T1000 (cell line): ENCODE results near the gene RIMBP2.

Source experiments
- DNase-seq: peaks from one replicate; lab custom pipeline; 2025; ENCODE audit warnings: mixed read lengths; lab: John Stamatoyannopoulos, UW

The RIMBP2 gene

DNA sequence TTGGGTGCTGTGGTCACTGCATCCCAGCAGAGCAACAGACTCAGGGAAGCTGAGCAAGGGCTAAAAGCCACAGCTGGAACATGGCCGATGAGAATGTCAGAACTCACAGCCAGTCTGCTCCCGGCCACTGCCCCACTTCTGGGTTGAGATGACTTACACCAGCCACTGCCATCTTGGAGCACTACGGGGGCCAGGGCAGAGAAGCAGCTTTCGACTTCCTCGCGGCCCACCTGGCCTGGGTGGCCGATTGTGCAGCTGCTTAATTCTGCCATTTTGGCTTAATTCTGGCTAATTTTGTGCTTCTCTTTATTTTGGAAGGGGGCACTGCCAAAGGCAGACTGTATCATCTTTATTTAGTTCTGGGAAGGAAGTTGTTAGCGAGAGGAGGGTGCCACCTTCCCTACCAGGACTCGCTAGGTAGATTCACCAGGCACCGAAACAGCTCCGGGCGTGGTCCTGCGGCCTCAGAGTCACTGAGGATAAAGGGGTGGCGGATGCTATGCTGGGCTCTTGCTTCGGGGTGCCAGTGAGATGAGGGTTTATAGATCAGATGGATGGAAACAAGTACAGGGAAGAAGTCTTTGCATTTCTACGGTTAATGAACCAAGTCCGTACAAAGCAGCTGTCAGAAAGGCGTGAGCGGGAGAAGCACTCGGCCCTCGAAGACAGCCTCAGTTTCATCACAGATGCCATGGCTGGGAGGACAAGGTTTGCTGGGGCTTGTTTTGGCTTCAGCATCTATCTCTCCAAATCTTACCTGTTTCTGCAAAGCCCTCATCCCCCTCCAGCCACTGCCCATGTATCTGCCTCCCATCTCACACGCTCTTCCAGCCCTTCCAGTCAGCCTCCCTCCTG, 230.6 kb downstream of the RIMBP2 start:
- no peak for DNase-seq

DNA sequence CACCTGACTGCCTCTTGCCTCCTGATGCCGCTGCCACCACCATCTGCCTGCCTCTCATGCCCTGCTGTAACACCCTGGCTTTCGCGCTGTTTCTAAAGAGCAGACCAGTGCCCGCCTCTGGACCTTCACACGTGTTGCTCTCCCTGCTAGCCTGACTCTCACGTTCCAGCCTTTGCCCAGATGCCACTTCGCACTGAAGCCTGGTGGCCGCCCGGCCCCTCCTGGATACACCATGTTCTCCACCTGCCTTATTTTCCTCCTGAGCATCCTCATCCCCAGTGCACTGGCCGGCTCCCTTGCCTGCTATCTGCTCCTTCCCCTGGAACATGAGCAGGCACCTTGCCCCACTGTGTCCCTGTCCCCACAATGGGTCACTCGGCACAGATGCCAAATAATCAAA, 231.9 kb downstream of the RIMBP2 start:
- DNase-seq = no peak

DNA sequence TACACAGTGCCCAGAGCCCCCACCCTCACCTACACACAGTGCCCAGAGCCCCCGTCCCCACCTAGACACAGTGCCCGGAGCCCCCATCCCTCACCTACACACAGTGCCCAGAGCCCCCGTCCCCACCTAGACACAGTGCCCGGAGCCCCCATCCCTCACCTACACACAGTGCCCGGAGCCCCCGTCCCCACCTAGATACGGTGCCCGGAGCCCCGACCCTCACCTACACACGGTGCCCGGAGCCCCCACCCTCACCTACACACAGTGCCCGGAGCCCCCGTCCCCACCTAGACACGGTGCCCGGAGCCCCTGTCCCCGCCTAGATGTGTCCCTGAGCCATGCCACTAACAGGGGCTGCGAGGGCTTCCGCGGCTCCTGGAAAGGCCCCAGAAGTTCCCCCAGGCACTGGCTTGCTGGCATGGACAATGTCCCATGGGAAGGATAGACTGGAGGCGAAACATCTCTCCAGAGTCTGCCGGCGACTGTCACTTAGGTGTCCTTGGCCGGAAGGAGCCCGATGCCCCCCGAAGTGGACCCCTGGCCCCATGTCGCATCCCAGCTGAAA, 232.4 kb downstream of the RIMBP2 start:
- no peak for DNase-seq

DNA sequence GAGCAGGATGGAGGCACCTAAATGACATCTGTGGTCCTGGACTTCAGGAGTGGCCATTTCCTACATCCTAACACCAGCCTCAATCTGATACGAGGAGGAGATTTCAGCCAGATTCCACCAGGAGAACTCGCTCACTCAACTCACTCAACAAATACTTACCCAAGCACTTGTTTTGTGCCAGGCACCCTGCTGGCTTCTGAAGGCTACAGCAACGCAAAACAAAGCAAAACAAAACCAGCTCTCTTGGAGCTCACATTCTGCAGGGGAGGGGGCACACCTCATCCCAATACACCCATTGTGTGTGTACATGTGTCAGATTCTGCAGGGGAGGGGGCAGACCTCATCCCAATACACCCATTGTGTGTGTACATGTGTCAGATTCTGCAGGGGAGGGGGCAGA, 233.7 kb downstream of the RIMBP2 start:
- DNase-seq = no peak

DNA sequence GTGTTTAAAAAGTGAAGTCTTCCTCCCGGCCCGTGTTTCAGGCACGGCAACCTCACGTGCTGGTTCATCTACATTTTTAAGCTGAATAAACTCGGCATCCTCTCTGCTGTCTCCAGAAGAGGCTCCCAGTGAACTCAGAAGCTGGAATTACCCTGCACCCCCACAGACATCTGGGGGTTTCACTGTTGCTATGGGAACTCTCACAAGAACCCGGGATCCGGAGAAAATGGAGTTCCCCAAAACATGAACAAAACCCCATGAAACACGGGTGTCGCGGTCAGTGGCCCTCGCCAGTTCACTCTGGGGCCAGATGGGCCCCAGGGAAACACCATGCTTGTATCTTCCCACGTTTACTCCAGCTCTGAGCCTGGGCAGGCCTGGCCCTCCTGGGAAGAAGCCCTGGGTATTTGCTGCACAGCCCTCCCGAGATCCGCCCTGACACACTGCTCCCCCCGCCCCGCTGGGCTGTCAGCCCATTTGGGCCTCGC, 234.7 kb downstream of the RIMBP2 start:
- DNase-seq = no peak

DNA sequence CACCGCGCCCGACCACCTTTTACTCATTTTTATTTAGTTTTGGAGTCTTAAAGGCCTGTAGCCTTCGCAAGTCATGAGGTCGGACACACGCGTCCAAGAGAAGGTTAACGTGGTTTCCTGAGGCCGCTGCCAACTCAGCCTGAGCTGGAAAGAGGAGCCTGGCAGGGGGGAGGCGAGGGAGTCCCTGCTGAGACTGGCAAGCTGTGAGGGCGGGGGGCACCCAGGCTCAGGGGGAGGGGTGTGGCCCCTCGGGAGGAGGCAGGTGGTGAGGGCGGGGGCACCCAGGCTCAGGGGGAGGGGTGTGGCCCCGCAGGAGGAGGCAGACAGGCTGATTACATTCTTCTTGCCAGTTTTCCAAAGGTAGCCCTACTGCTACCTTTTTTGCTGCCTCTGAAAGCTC, 235.2 kb downstream of the RIMBP2 start:
- no peak for DNase-seq

DNA sequence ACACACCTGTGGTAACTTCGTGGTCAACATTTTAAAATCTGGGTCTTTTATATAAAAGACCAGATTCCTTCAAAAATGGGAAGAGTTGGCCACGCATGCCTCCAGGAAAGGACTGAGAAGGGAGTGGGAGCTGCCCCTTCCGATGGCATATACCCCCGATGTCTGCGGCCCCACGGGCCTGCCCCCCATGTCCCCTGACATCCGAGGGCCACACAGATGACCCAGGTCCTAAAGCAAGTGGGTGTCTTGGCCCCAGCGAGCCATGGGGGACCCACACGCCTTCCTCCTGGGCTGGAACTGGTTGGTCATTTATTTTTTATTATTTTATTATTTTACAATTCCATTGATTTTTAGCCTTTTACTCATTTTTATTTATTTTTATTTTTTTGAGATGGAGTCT, 235.9 kb downstream of the RIMBP2 start:
- DNase-seq = no peak

DNA sequence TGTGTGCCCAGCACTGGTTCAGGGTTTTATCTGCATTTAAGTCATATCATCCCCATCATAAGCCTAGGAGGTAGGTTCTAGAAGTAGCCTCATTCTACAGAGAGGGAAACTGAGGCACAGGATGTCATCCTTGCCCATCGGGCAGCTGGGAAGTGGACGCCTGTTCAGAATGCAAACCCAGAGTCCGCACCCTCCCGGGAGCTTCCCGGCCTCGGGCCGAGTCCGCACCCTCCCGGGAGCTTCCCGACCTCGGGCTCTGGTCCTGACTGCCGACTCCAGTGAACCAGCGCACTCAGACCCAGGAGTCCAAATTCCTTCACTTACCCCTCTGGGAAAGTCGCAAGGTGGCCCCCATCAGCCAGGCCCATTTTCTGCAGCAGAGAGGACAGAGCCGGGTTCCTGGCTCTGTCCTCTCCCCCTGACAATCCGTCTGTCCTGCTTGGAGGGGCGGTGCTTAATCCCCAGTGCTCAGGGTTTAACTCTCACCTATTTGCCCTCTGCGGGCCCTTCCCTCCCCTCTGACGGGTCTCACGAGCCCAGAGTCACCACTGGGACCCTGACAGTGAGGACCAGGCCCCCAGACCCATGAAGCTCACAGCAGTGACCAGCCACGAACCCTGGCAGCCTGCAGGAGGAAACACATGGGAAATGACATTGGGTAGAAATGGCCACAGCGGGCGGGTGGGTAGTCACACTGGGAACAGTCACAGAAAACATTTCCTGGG, 236.5 kb downstream of the RIMBP2 start:
- no peak for DNase-seq

DNA sequence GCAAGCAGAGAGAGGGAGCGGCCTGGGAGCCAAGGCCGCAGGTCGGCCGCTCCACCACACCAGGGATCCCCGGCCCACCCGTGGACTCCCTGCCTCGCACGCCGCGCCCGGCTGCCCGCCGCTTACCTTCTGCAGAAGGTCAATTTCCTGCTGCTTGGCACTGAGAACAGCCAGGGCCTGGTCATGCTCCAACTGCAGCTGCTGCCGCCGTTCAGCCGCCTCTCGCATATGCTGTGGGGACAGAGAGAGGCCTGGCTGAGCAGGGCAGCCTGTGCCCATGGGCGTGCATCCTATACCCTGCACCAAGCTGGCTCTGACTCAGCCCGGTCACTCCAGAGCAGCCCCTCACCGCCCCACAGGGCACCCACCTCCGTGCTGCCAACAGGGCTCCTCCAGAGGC, 237.3 kb downstream of the RIMBP2 start:
- DNase-seq = no peak

DNA sequence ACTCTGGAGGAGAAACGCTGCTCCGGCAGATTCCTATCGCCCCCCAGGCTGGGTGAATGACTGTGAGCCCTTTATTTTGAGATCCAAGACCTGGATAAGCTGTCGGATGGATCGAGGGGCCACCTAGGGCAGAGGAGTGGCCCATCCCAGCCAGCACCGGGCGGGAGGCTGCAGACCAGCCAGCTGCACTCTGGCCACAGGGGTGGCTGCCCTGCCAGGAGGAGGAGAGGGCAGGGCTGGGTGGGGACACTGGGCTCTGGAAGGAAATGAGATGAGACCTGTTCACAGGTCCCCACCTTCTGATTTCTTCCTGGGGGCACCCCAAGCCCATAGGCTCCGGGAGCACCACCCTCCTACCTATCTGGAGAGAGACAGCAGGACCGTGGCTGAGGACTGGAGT, 238.4 kb downstream of the RIMBP2 start:
- no peak for DNase-seq

DNA sequence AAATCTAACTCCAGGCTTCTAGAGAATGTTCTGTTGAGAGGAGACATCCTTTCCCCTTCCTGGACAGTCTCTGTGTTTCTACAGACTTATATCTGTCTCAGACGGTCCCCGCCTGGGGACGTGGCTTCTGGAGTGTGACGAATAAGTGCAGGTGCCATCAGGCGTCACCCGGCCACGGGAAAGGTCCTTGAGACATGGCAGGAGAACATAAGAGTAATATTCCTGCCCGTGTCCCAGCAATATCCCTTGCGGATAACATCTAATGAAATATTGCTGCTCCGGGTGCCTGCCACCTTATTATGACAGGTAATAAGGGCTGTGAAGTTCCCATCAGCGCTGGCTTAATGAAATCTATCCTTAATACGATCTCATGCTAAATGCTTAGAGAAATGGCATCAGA, 238.8 kb downstream of the RIMBP2 start:
- no peak for DNase-seq

DNA sequence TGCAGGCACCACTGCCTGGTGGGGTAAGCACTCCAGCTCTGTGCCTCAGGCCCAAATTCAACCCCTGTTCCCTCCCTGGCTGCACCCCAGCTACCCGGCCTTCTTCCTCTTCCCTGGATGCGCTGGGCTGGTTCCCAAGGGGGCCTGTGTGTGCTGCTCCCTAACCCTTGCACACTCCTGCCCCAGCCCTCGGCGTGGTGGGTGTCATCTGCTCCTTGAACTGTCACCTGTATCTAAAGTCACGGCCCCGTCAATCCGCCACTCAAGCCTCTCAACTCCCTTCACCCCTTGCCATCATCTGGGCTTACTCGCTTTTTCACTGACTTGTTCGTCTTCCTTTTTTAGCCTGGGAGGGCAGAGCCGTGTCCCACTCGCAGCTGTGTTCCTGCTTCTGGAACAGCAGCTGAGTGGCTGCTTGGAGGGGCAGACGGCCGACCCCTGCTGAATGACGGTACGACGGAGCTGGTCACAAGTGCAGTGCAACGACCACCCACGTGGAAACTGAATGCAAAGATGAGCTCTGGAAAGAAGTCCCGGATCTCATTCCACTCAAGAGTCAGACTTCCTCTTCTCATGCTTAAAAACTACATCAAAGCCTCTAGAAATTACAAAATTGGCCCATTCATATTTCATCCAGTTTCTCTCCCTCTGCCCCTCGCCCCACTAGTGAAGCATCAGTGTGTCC, 239.5 kb downstream of the RIMBP2 start:
- DNase-seq = no peak

DNA sequence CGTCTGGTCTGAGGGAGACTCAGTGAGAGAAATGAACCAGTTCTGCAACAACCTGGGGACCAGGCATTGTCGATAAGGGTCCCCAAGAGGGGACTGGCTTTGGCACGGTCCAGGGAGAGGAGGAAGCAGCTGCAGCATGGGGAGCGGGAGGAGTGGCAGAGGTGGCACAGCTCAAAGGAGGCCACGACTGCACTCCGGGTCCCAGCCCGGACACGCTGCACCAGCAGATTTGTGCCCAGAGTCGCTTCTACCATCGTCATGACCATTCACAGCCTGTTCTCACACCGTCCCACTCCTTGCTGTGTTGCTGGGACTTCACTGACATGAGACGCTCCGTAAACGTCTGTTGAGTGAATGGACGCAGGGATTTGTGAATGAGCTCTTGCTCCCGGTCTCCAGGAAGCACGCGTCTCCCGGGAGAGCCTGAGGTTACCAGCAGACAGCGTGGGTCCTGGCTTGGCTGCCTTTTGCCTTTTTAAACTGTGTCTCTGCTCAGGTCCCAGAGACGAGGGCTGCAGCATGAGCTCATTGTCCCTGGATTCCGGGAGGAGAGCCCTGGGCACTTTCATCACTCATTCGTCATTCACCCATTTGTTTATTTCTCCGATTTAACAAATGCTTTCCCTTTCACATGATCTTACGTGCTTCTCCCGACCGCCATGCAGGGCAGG, 241.4 kb downstream of the RIMBP2 start:
- DNase-seq = no peak

DNA sequence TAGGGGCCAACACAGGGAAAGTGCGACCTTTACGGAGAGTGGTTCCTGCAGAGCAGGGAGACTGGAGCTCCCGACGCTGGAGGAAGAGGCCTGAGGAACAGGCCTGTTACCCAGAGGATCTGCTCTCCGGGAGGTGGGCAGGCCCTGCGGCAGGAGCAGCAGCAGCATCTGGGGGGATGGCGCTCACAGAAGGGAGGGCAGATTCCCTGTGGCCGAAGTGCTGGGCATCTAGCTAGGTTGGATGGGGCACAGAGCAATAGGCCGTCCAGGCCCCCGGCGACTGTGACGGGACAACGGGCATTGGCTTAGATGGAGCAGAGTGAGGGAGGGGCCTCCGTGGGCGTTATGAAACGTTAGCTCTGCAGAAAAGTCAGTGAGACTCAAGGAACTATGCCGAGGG, 242.8 kb downstream of the RIMBP2 start:
- DNase-seq = no peak

DNA sequence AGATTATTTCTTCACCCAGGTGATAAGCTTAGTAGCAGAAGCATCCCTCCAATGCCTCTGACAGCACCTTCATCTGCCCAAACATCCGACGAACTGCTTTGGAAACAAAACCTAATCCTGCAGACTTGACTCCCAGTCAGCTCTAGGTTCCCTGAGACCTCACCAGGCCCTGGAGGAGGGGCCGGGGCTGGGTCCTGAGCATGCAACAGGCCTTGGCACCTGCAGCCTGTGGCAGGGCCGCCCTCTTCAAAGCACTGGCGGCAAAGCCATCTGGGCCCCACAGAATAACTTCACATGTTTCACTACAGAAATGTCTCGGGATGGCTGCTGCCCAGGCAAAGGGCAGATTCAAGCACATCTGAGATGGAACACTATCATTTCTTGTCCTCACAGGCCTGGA, 245.1 kb downstream of the RIMBP2 start:
- no peak for DNase-seq

DNA sequence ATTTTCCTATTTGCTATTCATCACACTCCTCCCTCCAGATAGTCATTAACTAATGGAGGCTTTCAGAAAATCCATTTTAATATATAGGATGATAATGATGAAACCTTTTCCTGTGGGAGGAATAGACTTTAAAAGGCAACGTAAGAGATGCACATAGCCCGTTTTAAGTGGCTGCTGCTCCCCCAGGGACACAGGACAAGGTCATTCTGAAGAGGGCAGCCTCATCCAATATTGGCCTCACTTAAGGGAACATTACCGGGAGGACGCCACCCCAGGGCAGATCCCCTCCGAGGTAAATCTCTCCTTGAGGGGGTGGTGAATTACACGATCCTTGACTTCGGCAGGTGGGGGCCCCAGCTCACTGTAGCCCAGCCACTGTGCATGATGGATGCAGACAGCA, 246.5 kb downstream of the RIMBP2 start:
- DNase-seq = no peak

DNA sequence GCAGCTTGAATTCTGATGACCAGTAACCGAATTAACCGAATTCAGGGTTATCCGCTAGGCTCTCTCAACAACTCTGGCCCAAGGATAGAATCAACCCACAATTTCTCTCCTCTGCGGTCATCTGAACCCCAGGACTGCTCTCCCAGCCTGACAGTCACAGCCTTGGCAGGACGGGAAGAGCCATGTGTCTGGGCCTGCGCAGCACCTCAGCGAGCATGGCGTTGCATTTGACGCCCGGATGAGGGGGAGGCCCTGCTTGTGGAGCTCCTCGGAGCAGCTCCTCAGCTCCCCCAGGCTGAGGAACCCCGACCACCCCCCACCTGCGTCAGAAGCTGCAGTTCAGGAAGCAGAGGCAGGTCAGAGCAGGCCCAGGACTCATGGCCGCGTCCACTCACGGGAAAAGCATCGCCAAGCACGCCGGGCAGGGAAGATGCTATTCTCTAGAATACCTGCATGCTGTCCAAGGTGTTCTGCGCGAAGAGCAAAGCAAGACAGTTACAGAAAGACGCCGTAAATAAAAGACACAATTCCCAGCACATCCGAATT, 247.3 kb downstream of the RIMBP2 start:
- no peak for DNase-seq

DNA sequence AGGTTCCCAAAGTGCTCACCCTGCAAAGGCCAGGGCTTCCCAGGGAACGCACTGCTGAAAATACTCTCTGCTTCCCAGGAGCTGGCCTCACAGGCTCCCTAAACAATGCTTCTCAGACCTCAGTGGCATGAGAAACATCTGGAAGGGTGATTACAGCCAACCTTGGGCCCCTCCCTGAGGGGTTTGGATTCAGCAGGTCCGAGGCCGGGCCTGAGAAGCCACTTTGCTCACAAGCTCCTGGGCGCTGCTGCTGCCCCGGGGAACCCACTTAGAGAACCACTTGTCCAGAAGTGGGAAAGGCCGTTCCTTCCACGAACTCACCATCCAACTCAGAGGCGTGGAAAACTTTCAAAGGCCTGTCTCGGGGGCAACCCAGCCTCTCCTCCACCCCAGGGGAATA, 247.9 kb downstream of the RIMBP2 start:
- DNase-seq = no peak

DNA sequence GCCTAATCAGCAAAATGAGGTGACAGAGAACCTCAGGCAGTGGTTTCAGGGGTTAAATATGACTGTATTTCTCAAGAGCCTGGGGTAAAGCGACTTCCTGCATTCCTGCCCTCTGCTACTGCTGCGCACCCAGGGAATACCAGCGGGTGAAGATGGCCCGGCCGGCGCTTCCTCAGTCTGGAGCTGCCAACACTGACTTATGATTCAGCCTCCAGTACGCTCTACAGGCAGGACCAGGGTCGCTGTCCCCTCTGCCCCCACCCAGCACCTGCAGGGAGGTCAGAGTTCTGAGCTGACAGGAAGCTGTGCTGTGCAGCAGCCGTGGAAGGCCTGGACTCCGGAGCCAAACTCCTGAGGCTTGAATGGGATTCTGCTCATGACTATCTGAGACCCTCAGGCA, 250.5 kb downstream of the RIMBP2 start:
- DNase-seq = no peak

DNA sequence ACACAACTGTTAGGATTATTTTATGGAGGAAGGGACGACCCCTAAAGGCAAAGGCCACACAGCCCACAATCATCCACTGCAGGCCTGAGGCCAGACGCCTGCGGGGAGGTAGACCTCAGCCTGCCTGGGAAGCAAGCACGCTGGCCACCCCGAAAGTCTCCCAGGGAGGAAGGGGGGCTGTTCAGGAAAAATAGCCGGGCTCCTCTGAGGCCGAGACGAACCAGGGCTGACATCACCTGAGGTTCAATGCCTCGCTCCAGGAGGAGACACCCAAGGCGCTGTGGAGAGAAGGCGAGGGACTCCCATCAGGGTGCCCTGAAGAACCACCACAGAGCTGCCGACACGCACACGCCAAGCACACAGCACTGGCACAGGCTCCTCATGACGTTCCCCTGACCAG, 251.1 kb downstream of the RIMBP2 start:
- no peak for DNase-seq

DNA sequence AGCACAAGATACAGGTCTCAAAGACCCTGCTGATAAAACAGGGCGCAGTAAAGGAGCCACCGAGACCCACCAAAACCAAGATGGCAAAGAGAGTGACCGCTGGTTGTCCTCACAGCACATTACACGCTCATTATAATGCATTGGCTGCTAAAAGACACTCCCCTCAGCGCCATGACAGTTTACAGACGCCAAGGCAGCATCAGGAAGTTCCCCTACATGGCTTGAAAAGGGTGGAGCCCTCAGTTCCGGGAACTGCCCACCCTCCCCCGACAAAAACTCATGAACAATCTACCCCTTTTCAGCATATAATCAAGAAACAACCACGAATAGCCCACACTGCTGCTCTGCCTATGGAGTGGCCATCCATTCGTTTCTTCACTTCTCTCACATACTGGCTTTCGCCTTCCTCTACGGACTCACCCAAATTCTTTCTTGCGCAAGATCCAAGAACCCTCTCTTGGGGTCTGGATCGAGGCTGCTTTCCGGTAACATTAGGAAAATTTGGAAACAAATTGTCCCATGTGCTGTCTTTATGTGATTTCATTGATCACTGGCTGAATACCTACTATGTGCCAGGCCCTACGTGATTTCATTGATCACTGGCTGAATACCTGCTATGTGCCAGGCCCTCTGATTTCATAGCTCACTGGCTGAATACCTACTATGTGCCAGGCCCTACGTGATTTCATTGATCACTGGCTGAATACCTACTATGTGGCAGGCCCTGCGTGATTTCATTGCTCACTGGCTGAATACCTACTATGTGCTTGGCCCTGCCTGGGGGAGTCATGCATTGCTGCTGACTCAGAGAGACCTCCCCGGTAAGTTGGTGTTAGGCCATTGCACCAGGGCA, 252.1 kb downstream of the RIMBP2 start:
- DNase-seq = no peak
